Measurements from ENCODE around the gene GINS1. TPM values are rescaled to one million over a fixed set of nuclear protein-coding genes. Genes with fewer than 3 reads are reported as not detected.
"Not testable (repeated sequence)": the region's sequence is repeated elsewhere in the genome, so short reads cannot be mapped to it uniquely, and the experiment has no call there.

The GINS1 gene
- total RNA-seq, 2 donors from 2014 or later: 20.9 to 31.1 TPM

DNA sequence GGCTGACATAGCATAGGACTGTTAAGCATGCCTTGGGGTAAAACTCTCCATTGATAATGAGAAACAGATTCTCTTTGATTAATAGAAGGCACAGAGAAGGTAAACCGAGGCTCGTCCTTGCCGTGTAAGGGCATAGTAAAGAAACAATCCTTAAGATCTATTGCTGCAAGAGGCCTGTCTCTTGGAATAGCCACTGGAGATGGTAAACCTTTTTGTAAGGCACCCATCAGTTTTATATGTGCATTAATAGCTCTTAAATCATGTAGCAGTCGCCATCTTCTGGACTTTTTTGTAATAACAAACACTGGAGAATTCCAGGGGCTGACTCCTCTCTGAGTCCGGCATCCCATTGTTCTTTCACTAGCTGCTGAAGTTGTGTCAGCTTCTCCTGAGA is 8.4 kb upstream of the GINS1 start:
- no peak overlapping the region for H3K4me3 Mint-ChIP-seq
- H3K27me3 Mint-ChIP-seq: no peaks in the 10 kb centered on the region
- peak; percentile 60 for ATAC-seq (replicated peaks)
- H3K4me1 Mint-ChIP-seq: no peaks in the 10 kb centered on the region
- no peak overlapping the region for H3K27ac Mint-ChIP-seq
- no peaks in the 10 kb centered on the region for H3K36me3 Mint-ChIP-seq (ENCODE audit: low read depth)
- peaks cover 9% of the 10 kb centered on the region for H3K9me3 Mint-ChIP-seq

DNA sequence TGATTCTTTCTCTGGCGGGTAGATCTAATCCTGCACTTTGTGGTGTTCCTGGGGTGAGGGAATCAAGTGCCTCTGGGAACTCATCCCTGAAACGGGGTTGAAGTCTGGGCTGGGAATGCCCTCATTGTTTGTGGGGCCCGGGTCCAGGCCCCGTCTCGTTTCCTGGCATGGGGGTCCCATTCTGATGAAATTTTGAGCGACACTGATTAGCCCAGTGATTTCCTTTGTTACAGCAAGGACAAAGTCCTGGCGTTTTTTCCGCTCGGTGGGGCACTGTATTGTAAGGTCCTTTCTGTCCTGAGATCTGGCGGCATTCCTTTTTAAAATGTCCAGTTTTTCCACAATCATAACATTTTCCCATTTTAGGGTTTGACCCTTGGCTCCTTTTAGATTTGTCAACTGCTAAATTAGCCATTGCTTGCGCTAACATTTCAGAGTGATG is 7.2 kb upstream of the GINS1 start:
- not testable (repeated sequence) for H3K36me3 Mint-ChIP-seq (ENCODE audit: low read depth); ATAC-seq (replicated peaks); H3K4me3 Mint-ChIP-seq; H3K4me1 Mint-ChIP-seq; H3K9me3 Mint-ChIP-seq; H3K27me3 Mint-ChIP-seq; H3K27ac Mint-ChIP-seq

DNA sequence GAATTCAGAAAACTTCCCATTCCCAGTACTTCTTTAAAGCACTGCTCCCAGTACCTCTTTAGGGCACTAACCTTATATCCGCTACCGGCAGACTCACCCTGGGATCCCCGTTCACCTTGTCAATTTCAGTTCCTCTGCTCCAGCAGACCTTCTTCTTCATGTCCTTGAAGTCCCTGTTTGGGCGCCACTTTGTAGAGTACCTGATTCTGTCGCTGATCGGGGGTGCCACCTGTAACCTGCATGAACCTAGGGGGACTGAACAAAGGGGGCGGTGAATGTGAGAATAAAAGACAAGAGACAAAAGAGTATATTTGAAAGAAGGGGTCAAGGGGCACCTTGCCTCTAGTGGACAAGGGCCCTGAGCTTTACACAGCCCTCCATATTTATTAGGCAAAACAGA is 4.9 kb upstream of the GINS1 start:
- Mint-ChIP-seq H3K4me1 (peaks cover 4% of the 10 kb centered on the region), H3K9me3 (peaks cover 9% of the 10 kb centered on the region), H3K4me3 (no peak overlapping the region), H3K36me3 (ENCODE audit: low read depth) (peaks cover 4% of the 10 kb centered on the region), H3K27me3 (no peaks in the 10 kb centered on the region), H3K27ac (no peak overlapping the region)
- ATAC-seq (replicated peaks): no peak

DNA sequence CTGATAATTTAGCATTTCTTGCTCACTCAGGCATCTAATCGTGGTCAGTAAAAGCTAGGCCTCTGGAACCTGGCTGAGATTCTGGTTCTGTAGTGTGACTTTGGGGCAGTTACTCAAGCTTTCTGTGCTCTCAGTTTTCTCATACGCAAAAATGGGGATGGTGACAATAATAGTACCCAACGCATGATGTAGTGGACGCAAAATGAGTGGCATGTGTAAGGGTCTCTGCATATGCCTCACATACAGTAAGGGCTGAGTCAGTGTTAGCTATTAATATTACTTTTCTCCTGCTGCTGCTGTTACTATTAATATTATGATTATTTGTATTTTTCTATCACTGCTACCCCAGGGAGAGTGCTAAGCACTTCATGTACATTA is 686 bp downstream of the GINS1 start:
- Mint-ChIP-seq H3K9me3 (peaks cover 4% of the 10 kb centered on the region), H3K36me3 (ENCODE audit: low read depth) (peaks cover 16% of the 10 kb centered on the region)
- ATAC-seq (replicated peaks): no peak

DNA sequence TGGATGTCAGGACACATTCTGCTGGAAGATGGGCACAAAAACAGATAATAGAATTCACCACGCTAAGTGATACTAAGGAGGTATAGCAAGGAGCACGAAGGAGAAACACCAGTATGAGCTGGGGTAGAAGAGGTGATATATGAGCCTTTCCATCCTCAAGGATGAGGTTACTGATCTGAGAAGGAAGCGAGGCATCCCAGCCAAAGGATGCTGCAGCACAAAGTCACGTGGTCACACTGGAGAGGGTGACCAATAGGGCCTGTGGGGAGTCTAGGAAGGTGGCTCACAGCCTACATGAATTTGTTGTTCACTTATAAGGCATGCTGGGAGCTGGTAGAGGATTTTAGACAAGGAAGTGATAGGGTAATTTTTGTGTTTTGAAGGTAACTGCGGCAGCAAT is 1.4 kb downstream of the GINS1 start:
- Mint-ChIP-seq H3K27me3 (no peaks in the 10 kb centered on the region), H3K36me3 (ENCODE audit: low read depth) (peaks cover 23% of the 10 kb centered on the region), H3K27ac (no peak overlapping the region), H3K4me3 (peak overlapping the region; percentile 95), H3K4me1 (peaks cover 12% of the 10 kb centered on the region), H3K9me3 (no peaks in the 10 kb centered on the region)
- no peak for ATAC-seq (replicated peaks)

More for the DNA sequence above, 686 bp downstream of the GINS1 start:
- Mint-ChIP-seq H3K4me3 (peak overlapping the region; percentile 95), H3K4me1 (peaks cover 12% of the 10 kb centered on the region), H3K27me3 (no peaks in the 10 kb centered on the region), H3K27ac (peak overlapping the region; percentile 96)

DNA sequence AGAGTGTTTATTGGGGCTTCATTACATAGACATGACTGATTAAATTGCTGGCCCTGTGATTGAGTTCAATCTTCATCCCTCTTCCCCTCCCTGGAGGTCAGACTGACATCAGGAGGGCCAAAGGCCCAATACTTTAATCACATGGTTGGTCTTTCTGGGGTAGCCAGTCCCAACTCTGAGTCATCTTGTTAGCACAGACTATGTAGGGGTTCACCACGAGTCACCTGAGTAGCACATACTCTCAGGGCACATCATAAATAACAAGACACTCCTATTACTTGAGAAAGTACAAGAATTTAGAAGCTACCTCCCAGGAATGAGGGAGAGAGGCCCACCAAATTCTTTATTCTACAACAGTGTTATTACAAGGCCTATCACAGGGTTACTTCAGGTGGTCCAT is 11.3 kb downstream of the GINS1 start:
- Mint-ChIP-seq H3K4me3 (no peak overlapping the region), H3K27me3 (no peaks in the 10 kb centered on the region), H3K27ac (no peak overlapping the region), H3K9me3 (no peaks in the 10 kb centered on the region), H3K36me3 (ENCODE audit: low read depth) (peaks cover 37% of the 10 kb centered on the region), H3K4me1 (no peaks in the 10 kb centered on the region)
- no peak for ATAC-seq (replicated peaks)

DNA sequence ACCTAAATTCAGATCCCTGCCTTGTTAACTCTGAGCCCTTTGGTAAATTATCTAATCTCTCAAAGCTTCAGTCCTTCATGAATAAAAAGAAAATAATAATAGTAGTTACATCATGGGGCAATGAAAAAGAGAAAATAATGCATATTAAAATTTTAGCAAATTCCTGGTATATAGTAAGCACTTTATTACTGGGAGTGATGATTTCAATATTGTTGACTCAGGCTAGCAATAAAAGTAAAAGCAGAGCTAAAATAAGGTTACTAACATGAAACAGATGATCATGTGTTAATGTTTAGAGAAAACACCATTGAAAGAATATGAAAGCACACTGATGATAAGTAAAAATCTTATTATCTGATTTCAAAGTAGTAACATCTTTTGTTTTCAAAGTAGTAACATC is 13.6 kb downstream of the GINS1 start:
- Mint-ChIP-seq H3K36me3 (ENCODE audit: low read depth) (peaks cover 46% of the 10 kb centered on the region), H3K27ac (no peak overlapping the region), H3K4me1 (peaks cover 4% of the 10 kb centered on the region), H3K4me3 (no peak overlapping the region), H3K9me3 (no peaks in the 10 kb centered on the region), H3K27me3 (no peaks in the 10 kb centered on the region)
- ATAC-seq (replicated peaks): no peak

DNA sequence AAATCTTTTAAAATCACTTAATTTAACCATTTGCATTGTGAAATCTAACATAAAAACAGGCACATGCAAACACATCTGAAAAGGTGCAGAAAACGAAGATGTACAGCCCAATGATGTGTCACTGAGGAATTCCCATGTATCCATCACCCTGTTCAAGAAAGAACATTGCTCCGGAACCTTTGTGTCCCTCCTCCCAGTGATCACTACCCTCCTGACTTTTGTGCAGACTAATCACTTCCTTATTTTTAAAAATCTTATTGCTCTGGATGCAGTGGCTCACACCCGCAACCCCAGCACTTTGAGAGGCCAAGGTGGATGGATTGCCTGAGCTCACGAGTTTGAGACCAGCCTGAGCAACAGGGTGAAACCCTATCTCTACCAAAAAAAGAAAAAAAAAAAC is 14.6 kb downstream of the GINS1 start:
- H3K9me3 Mint-ChIP-seq: no peaks in the 10 kb centered on the region
- peaks cover 5% of the 10 kb centered on the region for H3K4me1 Mint-ChIP-seq
- no peaks in the 10 kb centered on the region for H3K27me3 Mint-ChIP-seq
- peaks cover 44% of the 10 kb centered on the region for H3K36me3 Mint-ChIP-seq (ENCODE audit: low read depth)
- ATAC-seq (replicated peaks): no peak
- H3K27ac Mint-ChIP-seq: no peak overlapping the region
- H3K4me3 Mint-ChIP-seq: no peak overlapping the region

DNA sequence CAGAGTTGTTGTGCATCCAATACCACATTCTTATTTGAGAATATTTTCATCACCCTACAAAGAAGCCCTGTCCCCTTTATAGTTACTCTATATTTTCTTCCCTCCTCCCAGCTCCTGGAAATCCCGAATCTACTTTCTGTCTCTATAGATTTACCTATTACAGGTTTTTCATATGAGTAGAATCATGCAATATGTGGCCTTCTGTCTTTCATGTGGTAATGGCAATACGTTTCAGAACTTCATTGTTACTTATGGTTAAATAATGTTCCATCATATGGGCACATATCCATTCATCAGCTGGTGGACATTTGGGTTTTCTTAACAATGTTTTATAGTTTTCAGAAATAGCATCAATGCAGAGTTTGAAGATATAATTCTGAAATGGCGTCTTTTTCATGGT is 17.1 kb downstream of the GINS1 start:
- H3K27ac Mint-ChIP-seq: no peak overlapping the region
- H3K36me3 Mint-ChIP-seq (ENCODE audit: low read depth): peaks cover 49% of the 10 kb centered on the region
- no peaks in the 10 kb centered on the region for H3K27me3 Mint-ChIP-seq
- H3K4me3 Mint-ChIP-seq: no peak overlapping the region
- ATAC-seq (replicated peaks): no peak
- no peaks in the 10 kb centered on the region for H3K9me3 Mint-ChIP-seq
- peaks cover 5% of the 10 kb centered on the region for H3K4me1 Mint-ChIP-seq

DNA sequence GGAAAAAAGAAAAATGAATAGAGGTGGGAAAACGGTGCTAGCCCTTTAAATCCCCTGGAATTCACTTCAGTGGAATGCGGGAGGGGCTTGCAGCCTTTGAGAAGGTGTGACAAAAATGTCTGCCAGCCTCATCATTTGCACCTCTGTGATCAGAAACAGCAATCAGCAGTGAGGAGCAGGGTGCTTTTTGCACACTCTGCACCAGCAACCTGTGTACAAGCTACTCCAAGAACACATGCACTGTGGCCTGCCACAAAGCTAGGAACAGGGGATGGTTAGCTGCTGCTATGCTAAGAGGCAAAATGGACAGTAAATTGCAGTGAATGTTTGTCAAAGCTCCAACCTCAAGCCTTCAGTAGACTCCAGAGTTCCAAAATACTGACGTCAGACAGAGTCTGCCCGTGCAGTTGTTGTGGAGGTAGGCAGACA is 29.7 kb downstream of the GINS1 start:
- H3K9me3 Mint-ChIP-seq: no peaks in the 10 kb centered on the region
- no peaks in the 10 kb centered on the region for H3K4me1 Mint-ChIP-seq
- peaks cover 39% of the 10 kb centered on the region for H3K36me3 Mint-ChIP-seq (ENCODE audit: low read depth)
- no peaks in the 10 kb centered on the region for H3K27me3 Mint-ChIP-seq
- no peak overlapping the region for H3K27ac Mint-ChIP-seq
- ATAC-seq (replicated peaks): no peak
- H3K4me3 Mint-ChIP-seq: no peak overlapping the region

DNA sequence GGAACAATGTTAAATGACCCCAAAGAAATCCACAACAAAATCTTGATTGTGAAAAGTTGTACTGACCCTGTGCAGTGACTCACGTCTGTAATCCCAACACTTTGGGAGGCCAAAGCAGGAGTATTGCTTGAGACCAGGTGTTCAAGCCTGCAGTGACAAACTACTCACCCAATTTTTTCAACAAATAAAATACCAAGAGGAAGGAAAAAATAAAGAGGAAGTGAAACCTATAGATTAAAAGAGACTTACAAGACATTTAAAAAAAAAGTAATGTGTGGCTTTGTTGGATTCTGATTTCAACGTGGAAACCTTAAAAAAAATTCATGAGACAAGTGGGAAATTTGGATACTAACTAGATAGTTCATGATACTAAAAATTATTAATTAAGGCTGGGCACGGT is 31.9 kb downstream of the GINS1 start:
- ATAC-seq (replicated peaks): no peak
- H3K9me3 Mint-ChIP-seq: no peaks in the 10 kb centered on the region
- H3K27me3 Mint-ChIP-seq: no peaks in the 10 kb centered on the region
- H3K4me3 Mint-ChIP-seq: no peak overlapping the region
- peaks cover 37% of the 10 kb centered on the region for H3K36me3 Mint-ChIP-seq (ENCODE audit: low read depth)
- H3K4me1 Mint-ChIP-seq: no peaks in the 10 kb centered on the region
- no peak overlapping the region for H3K27ac Mint-ChIP-seq

DNA sequence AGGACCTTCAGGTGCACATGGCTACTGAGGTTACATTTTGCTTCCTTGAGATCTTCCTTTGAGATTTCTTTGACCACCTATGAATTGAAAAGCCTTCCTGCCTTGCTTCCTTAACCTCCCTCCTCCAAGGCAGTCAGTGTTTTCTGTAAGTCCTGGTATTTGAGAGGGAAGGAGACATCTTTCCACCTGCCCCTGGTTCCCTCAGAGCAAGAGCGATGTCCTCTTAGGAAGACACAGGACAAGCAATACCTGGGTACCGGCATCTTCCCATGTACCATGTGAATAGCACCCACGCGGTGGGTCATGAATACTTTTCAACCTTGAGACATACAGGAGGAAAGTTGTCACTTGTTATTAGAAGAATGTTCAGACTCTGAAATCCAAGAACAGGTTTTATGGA is 37.1 kb downstream of the GINS1 start:
- Mint-ChIP-seq H3K9me3 (no peaks in the 10 kb centered on the region), H3K4me3 (no peak overlapping the region), H3K27ac (no peak overlapping the region), H3K4me1 (peaks cover 4% of the 10 kb centered on the region), H3K36me3 (ENCODE audit: low read depth) (peaks cover 60% of the 10 kb centered on the region), H3K27me3 (no peaks in the 10 kb centered on the region)
- no peak for ATAC-seq (replicated peaks)

DNA sequence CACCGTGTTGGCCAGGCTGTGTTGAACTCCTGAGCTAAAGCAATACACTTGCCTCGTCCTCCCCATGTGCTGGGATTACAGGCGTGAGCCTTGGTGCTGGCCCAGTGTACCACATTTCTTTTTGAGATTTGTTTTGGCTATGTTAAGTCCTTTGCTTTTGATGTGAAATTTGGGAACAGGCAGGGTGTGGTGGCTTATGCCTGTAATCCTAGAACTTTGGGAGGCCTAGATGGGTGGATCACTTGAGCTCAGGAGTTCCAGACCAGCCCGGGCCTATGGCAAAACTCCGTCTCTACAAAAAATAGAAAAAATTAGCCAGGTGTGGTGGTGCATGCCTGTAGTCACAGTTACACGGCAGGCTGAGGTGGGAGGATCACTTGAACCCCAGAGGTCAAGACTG is 40.2 kb downstream of the GINS1 start:
- Mint-ChIP-seq H3K4me1 (peaks cover 4% of the 10 kb centered on the region), H3K36me3 (ENCODE audit: low read depth) (peaks cover 45% of the 10 kb centered on the region), H3K4me3 (no peak overlapping the region), H3K27ac (no peak overlapping the region), H3K27me3 (no peaks in the 10 kb centered on the region), H3K9me3 (no peaks in the 10 kb centered on the region)
- ATAC-seq (replicated peaks): no peak

DNA sequence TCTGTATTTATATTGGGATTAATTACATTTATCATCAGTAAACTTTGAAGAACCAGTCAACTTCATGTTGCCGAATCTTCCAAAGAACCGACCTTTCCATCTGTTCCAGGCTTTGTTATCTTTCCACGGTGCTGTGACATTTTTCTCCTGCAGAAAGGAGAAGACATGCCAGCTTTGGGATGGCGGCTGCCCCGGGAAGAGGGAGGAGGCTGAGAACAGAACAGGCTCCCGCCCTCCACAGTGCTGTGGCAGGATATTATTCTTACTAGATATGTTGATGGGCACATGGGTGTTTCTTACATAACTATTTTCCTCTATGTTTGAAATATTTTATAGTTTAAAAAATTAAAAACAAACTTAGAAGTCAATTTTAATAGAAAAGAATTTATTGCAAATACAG is 44.9 kb downstream of the GINS1 start:
- Mint-ChIP-seq H3K36me3 (ENCODE audit: low read depth) (peaks cover 21% of the 10 kb centered on the region), H3K27ac (no peak overlapping the region), H3K9me3 (no peaks in the 10 kb centered on the region), H3K4me1 (no peaks in the 10 kb centered on the region), H3K4me3 (no peak overlapping the region), H3K27me3 (no peaks in the 10 kb centered on the region)
- ATAC-seq (replicated peaks): no peak

DNA sequence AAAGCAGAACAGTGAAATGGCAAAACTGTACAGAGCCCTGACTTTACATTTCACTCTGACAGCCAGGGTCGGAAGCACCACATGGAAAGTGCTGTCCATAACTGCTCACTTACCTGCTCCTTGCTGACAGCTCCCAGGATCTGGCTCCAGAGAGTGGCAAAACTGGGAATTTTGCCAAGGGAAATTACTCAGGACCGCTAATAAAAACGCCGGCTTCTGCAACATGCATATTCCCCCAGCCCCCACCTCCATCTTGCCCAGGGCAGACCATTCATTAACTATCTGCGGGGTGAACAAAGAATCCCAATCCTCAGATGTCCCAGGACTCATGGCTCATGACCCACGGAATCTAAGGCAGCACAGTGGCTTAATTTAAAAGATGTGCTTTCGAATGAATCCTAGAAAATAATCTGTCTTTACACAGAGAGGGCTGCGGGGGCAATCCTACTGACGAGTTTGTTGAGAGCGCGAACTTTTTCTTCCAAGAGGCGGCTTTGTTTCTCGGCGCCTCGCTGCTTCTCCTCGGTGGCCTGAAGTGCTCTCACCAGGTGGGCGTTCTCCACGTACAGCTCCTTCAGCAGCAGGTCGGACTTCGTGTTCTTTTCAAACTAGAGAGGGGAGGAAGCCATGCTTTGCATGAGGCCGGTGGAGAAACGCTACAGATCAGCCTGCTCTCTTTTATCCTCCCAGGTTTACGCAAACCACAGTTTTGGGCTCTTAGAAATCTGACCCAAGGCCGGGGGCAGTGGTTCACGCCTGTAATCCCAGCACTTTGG is 45.8 kb downstream of the GINS1 start:
- Mint-ChIP-seq H3K4me3 (no peak overlapping the region), H3K9me3 (no peaks in the 10 kb centered on the region), H3K27me3 (no peaks in the 10 kb centered on the region), H3K36me3 (ENCODE audit: low read depth) (peaks cover 16% of the 10 kb centered on the region), H3K4me1 (no peaks in the 10 kb centered on the region), H3K27ac (no peak overlapping the region)
- no peak for ATAC-seq (replicated peaks)

Data from activated T-helper 17 cell treated with anti-CD3 and anti-CD28 coated beads, Interleukin-2, amount 50 U/mL, for 72 hours (primary cell).